Panc1 (cell line): Measurements from ENCODE around the gene FKBP4.

Experiments used
- CTCF ChIP-seq: fragments of 450-650 bp; IDR thresholded peaks from 2 replicates; pipeline ENCODE4 v1.5.1; 2017; ENCODE audit warnings: mild to moderate bottlenecking
- POLR2AphosphoS5 ChIP-seq: IDR thresholded peaks from 2 replicates; pipeline ENCODE4 v1.6.1; 2012; ENCODE audit warnings: mild to moderate bottlenecking, low read depth, low read length, moderate library complexity

GRCh38 chr12:2842948-2843347, 48.2 kb downstream of the FKBP4 start:
- TF ChIP-seq CTCF (no peak), POLR2AphosphoS5 (no peak)
